ENCODE results near the gene CDH4. TPM values are rescaled to one million over a fixed set of nuclear protein-coding genes. Genes with fewer than 3 reads are reported as not detected.

Gene CDH4
- total and polyA plus RNA-seq, 5 donors from 2014 or later, result 0.07 to 0.69 (median 0.49) TPM; not detected in 1

- peaks cover 0 to 5% (median 0%) of the 10 kb centered on the region in 7 donors for H3K9me3 Mint-ChIP-seq
- no peak overlapping the region for H3K4me3 Mint-ChIP-seq
- no peak for ATAC-seq (ENCODE audit: low read depth in 2 of 2)
These were observed 356.4 kb downstream of the CDH4 start for GRCh38 chr20:61608275-61609085.

GRCh38 chr20:61609461-61609860 lies 357.4 kb downstream of the CDH4 start:
- no peaks in the 10 kb centered on the region for H3K4me1 ChIP-seq (ENCODE audit: control insufficient read depth, insufficient read depth, low read length, poor library complexity, severe bottlenecking)
- H3K27ac Mint-ChIP-seq, result no peak overlapping the region
- H3K4me3 ChIP-seq (ENCODE audit: low read depth, low read length), result no peak overlapping the region
- H3K4me3 Mint-ChIP-seq, result no peak overlapping the region
- no peak overlapping the region for H3K27ac ChIP-seq (ENCODE audit: insufficient read depth, low read length, poor library complexity, severe bottlenecking)
- H3K4me1 Mint-ChIP-seq, result no peaks in the 10 kb centered on the region
- ATAC-seq (ENCODE audit: low read depth in 2 of 2), result no peak
- H3K36me3 Mint-ChIP-seq, result no peaks in the 10 kb centered on the region
- no peaks in the 10 kb centered on the region for H3K27me3 Mint-ChIP-seq
- peaks cover 0 to 4% of the 10 kb centered on the region in 2 experiments for H3K9me3 ChIP-seq (ENCODE audit: control insufficient read depth in 2 of 2, low read length in 2 of 2)
- H3K36me3 ChIP-seq (ENCODE audit: control insufficient read depth, insufficient read depth, low read length), result no peaks in the 10 kb centered on the region
- no peak for DNase-seq
- no peaks in the 10 kb centered on the region for H3K27me3 ChIP-seq (ENCODE audit: control insufficient read depth, insufficient read depth, low read length)
- peaks cover 0 to 7% (median 0%) of the 10 kb centered on the region in 7 donors for H3K9me3 Mint-ChIP-seq

More at GRCh38 chr20:61608275-61609085, 356.4 kb downstream of the CDH4 start:
- Mint-ChIP-seq H3K27me3 (no peaks in the 10 kb centered on the region), H3K27ac (no peak overlapping the region), H3K4me1 (no peaks in the 10 kb centered on the region), H3K36me3 (no peaks in the 10 kb centered on the region)
- Histone ChIP-seq H3K27ac (ENCODE audit: insufficient read depth, low read length, poor library complexity, severe bottlenecking) (no peak overlapping the region), H3K4me3 (ENCODE audit: low read depth, low read length) (no peak overlapping the region), H3K27me3 (ENCODE audit: control insufficient read depth, insufficient read depth, low read length) (no peaks in the 10 kb centered on the region), H3K9me3 (ENCODE audit: control insufficient read depth in 2 of 2, low read length in 2 of 2) (peaks cover 0 to 4% of the 10 kb centered on the region in 2 experiments), H3K36me3 (ENCODE audit: control insufficient read depth, insufficient read depth, low read length) (no peaks in the 10 kb centered on the region), H3K4me1 (ENCODE audit: control insufficient read depth, insufficient read depth, low read length, poor library complexity, severe bottlenecking) (no peaks in the 10 kb centered on the region)
- no peak for DNase-seq

DNA sequence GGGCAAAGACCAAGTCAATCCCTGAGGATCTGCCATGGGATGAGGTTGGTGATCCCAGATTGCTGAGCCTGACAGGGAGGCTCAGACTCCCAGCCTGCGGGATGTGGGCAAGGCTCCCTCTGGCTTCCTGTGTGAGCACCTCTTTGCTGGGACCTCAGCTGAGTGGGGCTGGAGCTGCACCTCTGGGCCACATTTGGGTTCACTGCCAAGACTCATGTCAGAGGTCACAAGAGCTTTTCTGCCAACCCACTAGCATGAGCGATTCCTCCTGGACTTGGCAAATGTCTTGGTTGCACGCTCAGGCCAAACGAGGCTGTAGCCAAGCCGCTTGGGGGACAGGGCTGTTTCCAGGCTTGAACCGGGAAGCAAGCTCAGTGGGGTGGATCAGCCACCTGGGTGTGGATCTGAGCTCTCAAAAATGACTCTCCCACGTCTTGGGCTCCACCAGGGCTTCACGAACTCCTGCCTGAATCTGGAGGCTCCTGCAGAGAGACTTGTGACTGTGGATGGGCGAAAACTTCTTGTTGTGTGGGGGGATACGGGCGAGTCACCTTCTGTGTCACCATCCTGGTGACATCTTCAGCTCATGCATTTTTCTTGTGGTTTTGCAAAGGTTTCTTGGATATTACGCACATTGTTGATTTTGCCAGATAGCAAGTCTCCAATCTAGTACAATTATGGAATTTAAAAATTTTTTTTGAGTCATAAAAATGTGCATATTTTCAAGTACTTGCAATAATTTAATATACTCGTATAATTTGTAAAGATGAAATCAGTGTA lies 359.5 kb downstream of the CDH4 start:
- DNase-seq (no peak), ATAC-seq (ENCODE audit: low read depth in 2 of 2) (no peak)
- H3K27me3 Mint-ChIP-seq, result no peaks in the 10 kb centered on the region
- no peak overlapping the region for H3K4me3 Mint-ChIP-seq
- no peaks in the 10 kb centered on the region for H3K4me1 ChIP-seq (ENCODE audit: control insufficient read depth, insufficient read depth, low read length, poor library complexity, severe bottlenecking)
- no peaks in the 10 kb centered on the region for H3K27me3 ChIP-seq (ENCODE audit: control insufficient read depth, insufficient read depth, low read length)
- no peak overlapping the region for H3K4me3 ChIP-seq (ENCODE audit: low read depth, low read length)
- H3K27ac ChIP-seq (ENCODE audit: insufficient read depth, low read length, poor library complexity, severe bottlenecking), result no peak overlapping the region
- no peaks in the 10 kb centered on the region for H3K36me3 ChIP-seq (ENCODE audit: control insufficient read depth, insufficient read depth, low read length)
- H3K4me1 Mint-ChIP-seq, result no peaks in the 10 kb centered on the region
- peaks cover 0 to 4% of the 10 kb centered on the region in 2 experiments for H3K9me3 ChIP-seq (ENCODE audit: control insufficient read depth in 2 of 2, low read length in 2 of 2)
- no peak overlapping the region for H3K27ac Mint-ChIP-seq
- peaks cover 0 to 4% (median 0%) of the 10 kb centered on the region in 7 donors for H3K9me3 Mint-ChIP-seq
- no peaks in the 10 kb centered on the region for H3K36me3 Mint-ChIP-seq

DNA sequence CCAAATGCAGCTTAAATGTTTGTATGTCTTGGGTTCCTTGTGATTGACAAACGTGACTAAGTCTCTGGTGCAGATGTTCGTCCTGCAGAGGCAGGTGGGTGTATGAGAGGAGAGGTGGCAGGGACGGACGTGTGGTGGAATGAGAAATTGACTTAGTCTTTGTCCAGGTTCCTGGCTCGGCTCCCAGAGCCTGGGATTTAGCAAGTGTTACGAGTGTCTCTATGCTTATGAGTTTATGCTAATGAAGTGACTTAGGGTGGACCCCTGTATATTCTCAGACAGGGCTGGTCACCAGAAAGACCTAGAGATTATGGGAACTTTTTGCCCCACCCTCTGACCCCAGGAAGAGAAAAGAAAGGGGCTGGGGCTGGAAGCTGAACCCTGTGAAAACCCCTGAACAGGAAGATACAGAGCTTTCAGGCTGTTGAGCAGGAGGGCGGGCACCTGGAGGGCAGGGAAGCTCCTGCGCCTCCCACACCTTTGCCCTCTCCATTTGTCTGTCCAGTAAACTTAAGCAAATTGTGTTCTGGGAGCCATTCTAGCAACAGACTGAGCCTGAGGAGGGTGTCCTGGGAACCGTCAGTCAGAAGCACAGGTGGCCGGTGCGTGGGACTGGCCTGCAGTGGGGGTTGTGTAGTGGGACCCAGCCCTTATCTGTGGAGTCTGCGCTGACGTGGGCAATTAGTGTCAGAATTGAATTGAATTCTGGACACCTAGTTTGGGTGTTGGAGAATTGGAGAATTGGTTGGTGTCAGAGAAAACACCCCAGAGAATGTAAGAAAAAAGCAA lies 362.1 kb downstream of the CDH4 start:
- ATAC-seq (ENCODE audit: low read depth in 2 of 2) (no peak), DNase-seq (no peak)
- H3K36me3 ChIP-seq (ENCODE audit: control insufficient read depth, insufficient read depth, low read length), result no peaks in the 10 kb centered on the region
- H3K36me3 Mint-ChIP-seq, result no peaks in the 10 kb centered on the region
- no peaks in the 10 kb centered on the region for H3K27me3 ChIP-seq (ENCODE audit: control insufficient read depth, insufficient read depth, low read length)
- H3K27ac ChIP-seq (ENCODE audit: insufficient read depth, low read length, poor library complexity, severe bottlenecking), result no peak overlapping the region
- H3K9me3 Mint-ChIP-seq, result peaks cover 0 to 4% (median 0%) of the 10 kb centered on the region in 7 donors
- no peaks in the 10 kb centered on the region for H3K4me1 ChIP-seq (ENCODE audit: control insufficient read depth, insufficient read depth, low read length, poor library complexity, severe bottlenecking)
- H3K27me3 Mint-ChIP-seq, result peaks cover 4% of the 10 kb centered on the region
- no peak overlapping the region for H3K4me3 Mint-ChIP-seq
- H3K4me3 ChIP-seq (ENCODE audit: low read depth, low read length), result no peak overlapping the region
- H3K27ac Mint-ChIP-seq, result no peak overlapping the region
- H3K4me1 Mint-ChIP-seq, result no peaks in the 10 kb centered on the region
- peaks cover 0 to 4% of the 10 kb centered on the region in 2 experiments for H3K9me3 ChIP-seq (ENCODE audit: control insufficient read depth in 2 of 2, low read length in 2 of 2)

DNA sequence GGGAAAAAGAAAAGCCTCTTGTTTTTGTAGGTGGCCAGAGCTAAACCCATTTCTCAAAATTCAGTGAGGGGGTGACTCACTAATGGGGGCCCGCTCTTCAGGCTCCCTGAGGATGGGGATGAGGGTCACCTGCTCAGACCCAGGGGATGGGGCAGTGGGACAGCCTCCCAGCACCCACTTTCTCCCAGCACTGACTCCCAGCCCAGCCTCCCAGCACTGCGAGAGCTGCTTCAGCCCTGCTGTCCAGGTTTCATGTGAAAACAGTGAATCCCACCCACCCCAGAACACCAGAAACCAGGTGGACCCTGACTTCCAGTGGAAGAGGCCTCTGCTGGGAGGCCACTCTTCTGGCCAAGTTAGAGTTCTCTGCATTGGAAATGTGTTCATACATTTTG lies 362.6 kb downstream of the CDH4 start:
- H3K27ac ChIP-seq (ENCODE audit: insufficient read depth, low read length, poor library complexity, severe bottlenecking), result no peak overlapping the region
- H3K27me3 ChIP-seq (ENCODE audit: control insufficient read depth, insufficient read depth, low read length), result no peaks in the 10 kb centered on the region
- H3K9me3 ChIP-seq (ENCODE audit: control insufficient read depth in 2 of 2, low read length in 2 of 2), result peaks cover 0 to 4% of the 10 kb centered on the region in 2 experiments
- Mint-ChIP-seq H3K27ac (no peak overlapping the region), H3K27me3 (peaks cover 4% of the 10 kb centered on the region), H3K4me1 (no peaks in the 10 kb centered on the region), H3K36me3 (no peaks in the 10 kb centered on the region), H3K4me3 (no peak overlapping the region), H3K9me3 (peaks cover 0 to 4% (median 0%) of the 10 kb centered on the region in 7 donors)
- H3K4me3 ChIP-seq (ENCODE audit: low read depth, low read length), result no peak overlapping the region
- no peaks in the 10 kb centered on the region for H3K36me3 ChIP-seq (ENCODE audit: control insufficient read depth, insufficient read depth, low read length)
- H3K4me1 ChIP-seq (ENCODE audit: control insufficient read depth, insufficient read depth, low read length, poor library complexity, severe bottlenecking), result no peaks in the 10 kb centered on the region
- DNase-seq (no peak), ATAC-seq (ENCODE audit: low read depth in 2 of 2) (no peak)

GRCh38 chr20:61615806-61616205 lies 363.7 kb downstream of the CDH4 start:
- H3K4me1 ChIP-seq (ENCODE audit: control insufficient read depth, insufficient read depth, low read length, poor library complexity, severe bottlenecking), result no peaks in the 10 kb centered on the region
- Mint-ChIP-seq H3K27me3 (peaks cover 4% of the 10 kb centered on the region), H3K9me3 (peaks cover 0 to 4% (median 2%) of the 10 kb centered on the region in 7 donors), H3K27ac (no peak overlapping the region), H3K4me3 (no peak overlapping the region), H3K36me3 (no peaks in the 10 kb centered on the region), H3K4me1 (no peaks in the 10 kb centered on the region)
- H3K27ac ChIP-seq (ENCODE audit: insufficient read depth, low read length, poor library complexity, severe bottlenecking), result no peak overlapping the region
- no peak overlapping the region for H3K4me3 ChIP-seq (ENCODE audit: low read depth, low read length)
- H3K27me3 ChIP-seq (ENCODE audit: control insufficient read depth, insufficient read depth, low read length), result no peaks in the 10 kb centered on the region
- peaks cover 0 to 4% of the 10 kb centered on the region in 2 experiments for H3K9me3 ChIP-seq (ENCODE audit: control insufficient read depth in 2 of 2, low read length in 2 of 2)
- H3K36me3 ChIP-seq (ENCODE audit: control insufficient read depth, insufficient read depth, low read length), result no peaks in the 10 kb centered on the region
- ATAC-seq (ENCODE audit: low read depth in 2 of 2), result no peak
- no peak for DNase-seq

DNA sequence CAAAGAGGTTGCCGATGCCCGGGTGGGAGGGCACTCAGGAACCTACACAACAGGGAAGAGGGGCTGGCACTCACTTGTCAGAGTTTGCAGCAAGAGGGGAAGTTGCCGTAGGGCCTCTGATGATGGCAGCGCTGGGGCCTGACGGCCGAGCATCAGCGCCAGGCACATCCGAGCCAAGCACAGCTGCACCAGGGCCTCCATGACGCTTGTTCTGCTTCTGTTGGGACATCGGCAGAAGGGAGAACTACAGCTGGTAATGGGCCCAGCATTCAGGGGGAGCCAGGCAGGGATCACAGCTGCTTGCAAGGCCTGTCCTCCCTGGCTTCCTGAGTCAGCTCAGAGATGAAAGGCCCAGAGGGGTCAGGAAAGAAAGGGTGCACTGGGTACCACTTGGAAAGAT lies 367.7 kb downstream of the CDH4 start:
- DNase-seq (no peak), ATAC-seq (ENCODE audit: low read depth in 2 of 2) (no peak)
- Histone ChIP-seq H3K27ac (ENCODE audit: insufficient read depth, low read length, poor library complexity, severe bottlenecking) (no peak overlapping the region), H3K36me3 (ENCODE audit: control insufficient read depth, insufficient read depth, low read length) (no peaks in the 10 kb centered on the region), H3K4me3 (ENCODE audit: low read depth, low read length) (no peak overlapping the region), H3K4me1 (ENCODE audit: control insufficient read depth, insufficient read depth, low read length, poor library complexity, severe bottlenecking) (no peaks in the 10 kb centered on the region), H3K9me3 (ENCODE audit: control insufficient read depth in 2 of 2, low read length in 2 of 2) (no peaks in the 10 kb centered on the region), H3K27me3 (ENCODE audit: control insufficient read depth, insufficient read depth, low read length) (no peaks in the 10 kb centered on the region)
- Mint-ChIP-seq H3K27me3 (peaks cover 4% of the 10 kb centered on the region), H3K27ac (no peak overlapping the region), H3K36me3 (no peaks in the 10 kb centered on the region), H3K9me3 (peaks cover 0 to 3% (median 2%) of the 10 kb centered on the region in 7 donors), H3K4me3 (no peak overlapping the region), H3K4me1 (no peaks in the 10 kb centered on the region)

Measured in CD4-positive, CD25-positive, alpha-beta regulatory T cell (primary cell).